ENCODE results near the gene RCOR1.

The RCOR1 gene

GRCh38 chr14:102757646-102758045 lies 165.2 kb downstream of the RCOR1 start:
- H3K4me2 ChIP-seq: no peak overlapping the region
- H3K79me2 ChIP-seq (ENCODE audit: insufficient read depth, low read depth): no peaks in the 10 kb centered on the region
- no peaks in the 10 kb centered on the region for H4K20me1 ChIP-seq (ENCODE audit: insufficient read depth)
- no peak overlapping the region for H3K27ac ChIP-seq
- no peaks in the 10 kb centered on the region for H3K4me1 ChIP-seq (ENCODE audit: low read depth, poor library complexity, severe bottlenecking)
- H2AFZ ChIP-seq (ENCODE audit: low read depth): no peak overlapping the region
- H3K36me3 ChIP-seq (ENCODE audit: insufficient read depth): no peaks in the 10 kb centered on the region
- no peak overlapping the region for H3K4me3 ChIP-seq (IDR thresholded peaks at IDR 0.05; ENCODE audit: insufficient read depth, low read depth, low read length)
- H3K27me3 ChIP-seq (ENCODE audit: insufficient read depth, low read depth): no peaks in the 10 kb centered on the region
- no peak for TF ChIP-seq CTCF (conservative IDR thresholded peaks at IDR 0.05; ENCODE audit: low read depth, low read length)
- H3K9ac ChIP-seq: no peak overlapping the region

DNA sequence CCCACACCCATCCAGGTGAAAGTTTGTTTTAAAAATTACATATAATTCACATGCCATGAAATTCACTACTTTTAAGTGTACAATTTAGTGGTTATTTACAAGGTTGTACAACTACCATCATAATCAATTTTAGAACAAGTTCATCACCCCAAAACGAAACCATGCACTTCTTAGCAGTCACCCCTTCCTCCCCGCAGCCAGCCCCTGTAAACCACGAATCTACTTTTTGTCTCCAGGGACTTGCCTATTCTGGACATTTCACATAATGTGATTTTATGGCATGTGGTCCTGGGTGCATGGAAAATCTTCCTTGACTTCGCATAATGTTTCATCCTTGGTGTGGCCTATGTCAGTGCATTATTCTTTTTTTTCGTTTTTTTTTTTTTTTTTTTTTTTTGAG lies 165.6 kb downstream of the RCOR1 start:
- Histone ChIP-seq H3K27me3 (ENCODE audit: insufficient read depth, low read depth) (no peaks in the 10 kb centered on the region), H3K27ac (no peak overlapping the region), H4K20me1 (ENCODE audit: insufficient read depth) (no peaks in the 10 kb centered on the region), H3K36me3 (ENCODE audit: insufficient read depth) (no peaks in the 10 kb centered on the region), H3K79me2 (ENCODE audit: insufficient read depth, low read depth) (no peaks in the 10 kb centered on the region), H3K4me2 (no peak overlapping the region), H3K4me3 (IDR thresholded peaks at IDR 0.05; ENCODE audit: insufficient read depth, low read depth, low read length) (no peak overlapping the region), H3K9ac (no peak overlapping the region), H3K4me1 (ENCODE audit: low read depth, poor library complexity, severe bottlenecking) (no peaks in the 10 kb centered on the region), H2AFZ (ENCODE audit: low read depth) (no peak overlapping the region)
- TF ChIP-seq CTCF (conservative IDR thresholded peaks at IDR 0.05; ENCODE audit: low read depth, low read length): no peak

DNA sequence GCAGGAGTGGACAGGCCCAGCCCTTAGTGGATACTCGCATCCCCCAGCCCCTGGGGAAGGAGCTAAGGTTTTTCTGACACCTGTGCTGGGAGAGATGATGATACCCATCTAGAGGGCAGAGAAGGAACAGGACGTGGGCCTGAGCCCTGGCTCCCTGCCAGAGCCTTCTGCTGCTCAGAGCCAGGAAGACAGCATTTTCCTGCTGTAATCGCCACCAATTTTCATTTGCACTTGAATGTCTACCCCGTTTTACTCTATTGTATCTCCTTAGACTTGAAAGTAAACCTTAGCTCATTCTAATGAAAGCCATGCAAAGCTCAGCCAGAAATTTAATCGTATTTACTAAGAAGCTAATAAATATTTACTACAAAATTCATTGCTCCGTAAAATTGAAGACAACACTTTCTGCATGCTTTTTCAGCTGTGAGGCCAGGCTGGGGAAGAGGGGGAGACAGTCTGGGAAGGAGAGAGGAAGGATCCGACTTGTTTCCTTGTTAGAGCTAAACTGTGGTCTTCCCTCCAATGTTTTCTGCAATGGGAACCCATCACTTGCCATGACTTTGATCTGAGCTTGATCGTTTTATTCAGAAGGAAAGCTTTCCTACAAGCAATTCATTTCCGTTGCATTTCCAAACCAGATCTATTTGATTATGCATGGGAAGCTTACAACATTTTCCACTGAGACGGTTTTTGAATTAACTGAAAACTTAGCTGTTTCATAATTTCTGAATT lies 167.2 kb downstream of the RCOR1 start:
- H2AFZ ChIP-seq (ENCODE audit: low read depth): no peak overlapping the region
- no peak overlapping the region for H3K4me2 ChIP-seq
- H3K9ac ChIP-seq: no peak overlapping the region

DNA sequence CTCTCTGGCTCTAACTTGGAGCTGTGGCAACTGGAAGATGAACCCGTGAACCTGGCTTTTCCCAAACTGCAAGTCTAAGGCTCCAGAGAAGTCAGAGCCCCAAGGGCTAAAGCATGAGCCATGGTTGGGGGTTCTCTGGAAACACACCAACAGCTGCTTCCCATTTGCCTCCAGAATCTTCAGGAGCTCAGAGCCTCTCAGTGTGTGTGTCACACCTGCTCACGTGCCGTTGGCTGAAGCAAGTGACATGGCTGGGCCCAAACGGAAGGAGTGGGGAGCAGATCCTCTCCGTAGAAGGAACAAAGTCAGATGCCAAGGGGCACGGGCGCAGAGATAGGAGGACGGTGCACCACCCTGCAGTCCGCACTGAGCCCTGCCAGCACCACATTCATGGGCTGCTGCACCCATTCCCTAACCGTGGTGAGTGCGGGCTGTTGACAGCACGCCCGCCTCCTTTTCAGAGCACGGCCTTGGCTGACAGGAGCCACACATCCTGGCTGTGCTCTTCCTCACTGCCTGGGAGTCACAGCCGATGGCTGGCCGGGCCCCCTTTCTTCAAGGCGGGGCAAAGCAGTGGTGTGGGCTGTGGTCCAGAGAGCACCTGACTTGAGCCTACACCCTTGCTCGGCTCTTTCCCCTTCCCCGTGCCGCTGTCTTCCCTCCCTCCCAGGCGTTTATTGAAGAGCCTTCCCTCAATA lies 168.2 kb downstream of the RCOR1 start:
- H3K27me3 ChIP-seq (ENCODE audit: insufficient read depth, low read depth): no peaks in the 10 kb centered on the region
- no peak overlapping the region for H3K4me2 ChIP-seq
- no peak overlapping the region for H3K9ac ChIP-seq
- no peaks in the 10 kb centered on the region for H3K4me1 ChIP-seq (ENCODE audit: low read depth, poor library complexity, severe bottlenecking)
- H3K79me2 ChIP-seq (ENCODE audit: insufficient read depth, low read depth): no peaks in the 10 kb centered on the region
- H3K4me3 ChIP-seq (IDR thresholded peaks at IDR 0.05; ENCODE audit: insufficient read depth, low read depth, low read length): no peak overlapping the region
- H2AFZ ChIP-seq (ENCODE audit: low read depth): no peak overlapping the region
- H4K20me1 ChIP-seq (ENCODE audit: insufficient read depth): no peaks in the 10 kb centered on the region
- no peaks in the 10 kb centered on the region for H3K36me3 ChIP-seq (ENCODE audit: insufficient read depth)
- no peak for TF ChIP-seq CTCF (conservative IDR thresholded peaks at IDR 0.05; ENCODE audit: low read depth, low read length)
- no peak overlapping the region for H3K27ac ChIP-seq

More for the DNA sequence above, 167.2 kb downstream of the RCOR1 start:
- no peaks in the 10 kb centered on the region for H3K27me3 ChIP-seq (ENCODE audit: insufficient read depth, low read depth)
- H3K4me1 ChIP-seq (ENCODE audit: low read depth, poor library complexity, severe bottlenecking): no peaks in the 10 kb centered on the region
- H3K79me2 ChIP-seq (ENCODE audit: insufficient read depth, low read depth): no peaks in the 10 kb centered on the region
- H3K36me3 ChIP-seq (ENCODE audit: insufficient read depth): no peaks in the 10 kb centered on the region
- no peaks in the 10 kb centered on the region for H4K20me1 ChIP-seq (ENCODE audit: insufficient read depth)
- TF ChIP-seq CTCF (conservative IDR thresholded peaks at IDR 0.05; ENCODE audit: low read depth, low read length): no peak
- no peak overlapping the region for H3K27ac ChIP-seq
- no peak overlapping the region for H3K4me3 ChIP-seq (IDR thresholded peaks at IDR 0.05; ENCODE audit: insufficient read depth, low read depth, low read length)

Measured in KMS-11 (cell line).